Prostate gland (tissue), 2 donors: Measurements from ENCODE around the gene HDAC4. TPM values are rescaled to one million over a fixed set of nuclear protein-coding genes. Genes with fewer than 3 reads are reported as not detected.

Source experiments
- DNase-seq: peaks from one replicate; pipeline ENCODE4 v3.0.0-alpha.2; 2019; ENCODE audit warnings: low spot score
- H3K27ac ChIP-seq, 2 donors: fragments of 200-600 bp; sonication (generic); 2 replicates each; pipeline ENCODE4 v1.5.1; 2017 to 2019
- H3K27me3 ChIP-seq: fragments of 200-600 bp; sonication (generic); replicated peaks from 2 replicates; pipeline ENCODE4 v1.5.1; 2019; ENCODE audit not compliant: insufficient read depth
- H3K36me3 ChIP-seq, 2 donors: fragments of 200-600 bp; sonication (generic); 1 replicate in 1 of 2; 2 replicates in 1 of 2; pipeline versions ENCODE4 v1.5.1 to v1.8.1; 2017 to 2019
- H3K4me1 ChIP-seq: fragments of 200-600 bp; sonication (generic); replicated peaks from 2 replicates; pipeline ENCODE4 v1.5.1; 2019
- H3K4me3 ChIP-seq, 2 donors: fragments of 200-600 bp; sonication (generic); 2 replicates each; pipeline ENCODE4 v1.5.1; 2017 to 2019
- H3K9me3 ChIP-seq: fragments of 200-600 bp; sonication (generic); 2 replicates; pipeline ENCODE4 v1.5.1; 2017
- CTCF ChIP-seq, 4 experiments: fragments of 200-600 bp in 2 of 4; fragments of 450-650 bp in 2 of 4; sonication (generic) in 2 of 4; IDR thresholded peaks; 1 replicate in 3 of 4; 2 replicates in 1 of 4; pipeline ENCODE4 v1.5.1; 2016 to 2019; ENCODE audit warnings: antibody characterized with exemption in 4 of 4, mild to moderate bottlenecking in 2 of 4, moderate library complexity in 2 of 4
- POLR2A ChIP-seq: fragments of 450-650 bp; IDR thresholded peaks from one replicate; pipeline ENCODE4 v1.6.1; 2016; ENCODE audit warnings: antibody characterized with exemption, mild to moderate bottlenecking
- POLR2AphosphoS5 ChIP-seq: sonication (generic); formaldehyde crosslinking; IDR thresholded peaks from one replicate; pipeline ENCODE4 v1.6.1; 2017; ENCODE audit warnings: antibody characterized with exemption
- WGBS: methylation state at CpG from one replicate; pipeline ENCODE4 v1.1.5; 2018; 5-methylcytosine and 5-hydroxymethylcytosine counted together
- intact Hi-C: fragments of 100-400 bp; cut with DNase I; formaldehyde crosslinking; loops from one replicate; pipeline ENCODE4 v1.14.2; 2022
- total RNA-seq, 2 donors: library from RNA; depleted of rRNA; stranded (reverse); fragments of >200 nt; gene quantifications; one replicate each; pipeline ENCODE4 v1.1.0, GENCODE V29; 2016

HDAC4 gene
- total RNA-seq, 2 donors from 2014 or later = 41.8 to 44.2 TPM

GRCh38 chr2:239143858-239144712 lies 256.7 kb downstream of the HDAC4 start:
- WGBS = 65% methylated on average over 29 of the region's 29 CpGs
- intact Hi-C loops = loop anchor here (5.0 to 10.0 kb wide), 2 partner anchors 101 to 253 kb away; no protein-coding TSS in a partner anchor

GRCh38 chr2:239142806-239143205 lies 258.0 kb downstream of the HDAC4 start:
- intact Hi-C loops = loop anchor here (5.0 to 10.0 kb wide), 2 partner anchors 102 to 254 kb away; no protein-coding TSS in a partner anchor
- WGBS = 93% methylated on average over 9 of the region's 9 CpGs
- DNase-seq = no peak
- Histone ChIP-seq H3K36me3 (peaks cover 0 to 6% of the 10 kb centered on the region in 2 donors), H3K9me3 (no peaks in the 10 kb centered on the region), H3K27ac (no peak overlapping the region), H3K4me3 (no peak overlapping the region), H3K27me3 (no peaks in the 10 kb centered on the region), H3K4me1 (no peaks in the 10 kb centered on the region)
- TF ChIP-seq POLR2AphosphoS5 (no peak), CTCF (IDR thresholded peaks at IDR 0.05) (no peak), POLR2A (no peak)

More at GRCh38 chr2:239143858-239144712, 256.7 kb downstream of the HDAC4 start:
- Histone ChIP-seq H3K9me3 (no peaks in the 10 kb centered on the region), H3K27me3 (no peaks in the 10 kb centered on the region), H3K4me3 (no peak overlapping the region), H3K27ac (no peak overlapping the region), H3K4me1 (no peaks in the 10 kb centered on the region), H3K36me3 (peaks cover 0 to 5% of the 10 kb centered on the region in 2 donors)
- no peak for DNase-seq
- TF ChIP-seq CTCF (IDR thresholded peaks at IDR 0.05) = peak in 3 of 4 experiments; percentile 57 to 68 (median 59)
- TF ChIP-seq POLR2AphosphoS5 = no peak

GRCh38 chr2:239142296-239142695 lies 258.5 kb downstream of the HDAC4 start:
- 97% methylated on average over 13 of the region's 13 CpGs for WGBS
- Histone ChIP-seq H3K27me3 (no peaks in the 10 kb centered on the region), H3K27ac (no peak overlapping the region), H3K36me3 (peaks cover 0 to 6% of the 10 kb centered on the region in 2 donors), H3K4me1 (no peaks in the 10 kb centered on the region), H3K4me3 (no peak overlapping the region), H3K9me3 (no peaks in the 10 kb centered on the region)
- no peak for DNase-seq
- intact Hi-C loops = loop anchor here (5.0 to 10.0 kb wide), 2 partner anchors 103 to 255 kb away; no protein-coding TSS in a partner anchor
- TF ChIP-seq POLR2AphosphoS5 (no peak), POLR2A (no peak), CTCF (IDR thresholded peaks at IDR 0.05) (no peak)

GRCh38 chr2:239141021-239141760 lies 259.6 kb downstream of the HDAC4 start:
- TF ChIP-seq POLR2AphosphoS5 (no peak), CTCF (IDR thresholded peaks at IDR 0.05) (no peak), POLR2A (no peak)
- DNase-seq = no peak
- intact Hi-C loops = loop anchor here (5.0 to 10.0 kb wide), 2 partner anchors 104 to 256 kb away; no protein-coding TSS in a partner anchor
- H3K4me1 ChIP-seq = no peaks in the 10 kb centered on the region
- H3K4me3 ChIP-seq = no peak overlapping the region
- WGBS = 96% methylated on average over 14 of the region's 14 CpGs
- H3K9me3 ChIP-seq = no peaks in the 10 kb centered on the region
- H3K27me3 ChIP-seq = no peaks in the 10 kb centered on the region
- peaks cover 0 to 6% of the 10 kb centered on the region in 2 donors for H3K36me3 ChIP-seq
- H3K27ac ChIP-seq = no peak overlapping the region
